HepG2 (cell line): Measurements from ENCODE around the gene PARP3. TPM values are rescaled to one million over a fixed set of nuclear protein-coding genes. Genes with fewer than 3 reads are reported as not detected.

Experiments used
- ARID3A ChIP-seq: IDR thresholded peaks from 2 replicates; pipeline ENCODE4 v1.6.1; 2012; ENCODE audit warnings: low read depth, low read length, improper control_type of control experiment
- CSRNP1 ChIP-seq: sonication (generic); formaldehyde crosslinking; IDR thresholded peaks from 2 replicates; pipeline ENCODE4 v1.8.1; 2023; ENCODE audit warnings: mild to moderate bottlenecking, missing genetic modification reagents
- CTCF ChIP-seq: sonication (generic); formaldehyde crosslinking; IDR thresholded peaks from 2 replicates; pipeline ENCODE4 v1.5.0; 2020; ENCODE audit warnings: mild to moderate bottlenecking, missing genetic modification reagents, moderate library complexity
- FOXP1 ChIP-seq, 2 experiments: fragments of 450-650 bp in 1 of 2; IDR thresholded peaks; 2 replicates each; pipeline ENCODE4 v1.6.1; 2017 to 2018; ENCODE audit warnings: antibody characterized with exemption in 1 of 2
- KDM3A ChIP-seq: IDR thresholded peaks from 2 replicates; pipeline ENCODE4 v1.6.1; 2018; ENCODE audit warnings: low read depth, missing compliant biosample characterization
- NFIC ChIP-seq: IDR thresholded peaks from 2 replicates; pipeline ENCODE4 v1.6.1; 2012; ENCODE audit warnings: mild to moderate bottlenecking, low read length, inconsistent platforms
- NR1H2 ChIP-seq: sonication (generic); formaldehyde crosslinking; IDR thresholded peaks from 2 replicates; pipeline ENCODE4 v1.8.1; 2022; ENCODE audit warnings: low read depth, missing genetic modification reagents, borderline replicate concordance
- PAXIP1 ChIP-seq: sonication (generic); formaldehyde crosslinking; conservative IDR thresholded peaks from 2 replicates; pipeline ENCODE4 v1.4.0; 2020; ENCODE audit warnings: mild to moderate bottlenecking, missing genetic modification reagents, moderate library complexity
- RARA ChIP-seq: IDR thresholded peaks from 2 replicates; pipeline ENCODE4 v1.6.1; 2016; ENCODE audit warnings: missing genetic modification reagents, missing compliant biosample characterization
- RXRB ChIP-seq: IDR thresholded peaks from 2 replicates; pipeline ENCODE4 v1.6.1; 2016; ENCODE audit warnings: borderline replicate concordance, missing genetic modification reagents, missing compliant biosample characterization
- SMAD3 ChIP-seq: sonication (generic); formaldehyde crosslinking; IDR thresholded peaks from 2 replicates; pipeline ENCODE4 v1.4.0; 2020; ENCODE audit warnings: missing genetic modification reagents
- ZBTB21 ChIP-seq: sonication (generic); formaldehyde crosslinking; IDR thresholded peaks from 2 replicates; pipeline ENCODE4 v1.4.0; 2020; ENCODE audit warnings: missing genetic modification reagents
- ZMYM2 ChIP-seq: sonication (generic); formaldehyde crosslinking; IDR thresholded peaks from 2 replicates; pipeline ENCODE4 v1.8.0; 2022; ENCODE audit warnings: mild to moderate bottlenecking, missing genetic modification reagents
- ZMYM4 ChIP-seq: sonication (generic); formaldehyde crosslinking; IDR thresholded peaks from 2 replicates; pipeline ENCODE4 v1.8.1; 2023; ENCODE audit warnings: mild to moderate bottlenecking, missing genetic modification reagents
- ZNF124 ChIP-seq: sonication (generic); formaldehyde crosslinking; IDR thresholded peaks from 2 replicates; pipeline ENCODE4 v1.4.0; 2020; ENCODE audit warnings: missing genetic modification reagents
- polyA plus RNA-seq, 8 experiments: library from polyadenylated mRNA; depleted of rRNA in 3 of 8; stranded (reverse) in 7 of 8; unstranded in 1 of 8; fragments of >200 nt; fragmentation: Illumina TruSeq in 4 of 8; extraction: Trizol in 4 of 8; gene quantifications; 2 replicates each; pipeline versions ENCODE4 v1.2.1 to v1.2.3, GENCODE V29; 2011 to 2016; ENCODE audit warnings: low read depth in 4 of 8, missing spikeins in 1 of 8, mixed read lengths in 1 of 8; ENCODE audit not compliant: insufficient read depth in 1 of 8
- total RNA-seq, 5 experiments: library from RNA; depleted of rRNA; stranded (reverse); fragments of >200 nt; fragmentation: Illumina TruSeq; extraction: Trizol; gene quantifications; 2 replicates each; pipeline ENCODE4 v1.2.3, GENCODE V29; 2016; ENCODE audit warnings: low read depth in 1 of 5

PARP3 gene
- total and polyA plus RNA-seq, 2 of the 13 experiments (the other 11 are each of a cell fraction or from before 2014, with no cell fraction given), result 11.2 to 21.5 TPM

GRCh38 chr3:51975852-51976549 lies 33.8 kb downstream of the PARP3 start (continued):
- TF ChIP-seq PAXIP1 (CRISPR knock-in tag) (no peak), SMAD3 (CRISPR knock-in tag) (no peak), CTCF (CRISPR knock-in tag) (peak; percentile 33), FOXP1 (IDR thresholded peaks at IDR 0.05) (no peak), FOXP1 (CRISPR knock-in tag; IDR thresholded peaks at IDR 0.05) (no peak), NFIC (no peak), CSRNP1 (CRISPR knock-in tag) (no peak), KDM3A (CRISPR knock-in tag) (no peak), RXRB (no peak), RARA (CRISPR knock-in tag) (no peak), ZBTB21 (CRISPR knock-in tag) (no peak), ZMYM4 (0 out of 2 replicates have a peak, but pooled peaks have one; percentile 24), ZMYM2 (CRISPR knock-in tag) (no peak), ARID3A (no peak), NR1H2 (no peak), ZNF124 (CRISPR knock-in tag) (no peak)
